GM23338 (cell line): ENCODE results near the gene TAC3. TPM values are rescaled to one million over a fixed set of nuclear protein-coding genes. Genes with fewer than 3 reads are reported as not detected.

ENCODE experiments used
- ATAC-seq: fragments of 200-7000 bp; cut with Tn5 transposase; 3 replicates; pipeline ENCODE4 v1.9.1; 2020
- DNase-seq: peaks from one replicate; pipeline ENCODE4 v3.0.0-alpha.2; 2015; ENCODE audit warnings: low spot score
- H2AFZ ChIP-seq: fragments of 200-600 bp; sonication (generic); 2 replicates; pipeline ENCODE4 v1.8.0; 2016; ENCODE audit warnings: antibody characterized with exemption, mild to moderate bottlenecking, moderate library complexity
- H3F3A ChIP-seq: fragments of 200-600 bp; sonication (generic); replicated peaks from 2 replicates; pipeline ENCODE4 v1.8.0; 2017; ENCODE audit warnings: antibody characterized with exemption, mixed run types, low read depth
- H3K27ac ChIP-seq: fragments of 200-600 bp; sonication (generic); 2 replicates; pipeline ENCODE4 v1.6.1; 2016; ENCODE audit warnings: low read depth
- H3K27me3 ChIP-seq: fragments of 200-600 bp; sonication (generic); 2 replicates; pipeline ENCODE4 v1.8.0; 2016; ENCODE audit warnings: mild to moderate bottlenecking, mixed run types, moderate library complexity; ENCODE audit not compliant: insufficient read depth
- H3K36me3 ChIP-seq: fragments of 200-600 bp; sonication (generic); 2 replicates; pipeline ENCODE4 v1.8.0; 2016; ENCODE audit warnings: mild to moderate bottlenecking; ENCODE audit not compliant: insufficient read depth
- H3K4me1 ChIP-seq: fragments of 200-600 bp; sonication (generic); 2 replicates; pipeline ENCODE4 v1.8.0; 2016; ENCODE audit warnings: mild to moderate bottlenecking, moderate library complexity; ENCODE audit not compliant: insufficient read depth
- H3K4me2 ChIP-seq: fragments of 200-600 bp; sonication (generic); 2 replicates; pipeline ENCODE4 v1.7.1; 2017; ENCODE audit warnings: mixed run types
- H3K4me3 ChIP-seq: fragments of 200-600 bp; sonication (generic); 2 replicates; pipeline ENCODE4 v1.6.1; 2016; ENCODE audit warnings: mixed run types
- H3K79me2 ChIP-seq: fragments of 200-600 bp; sonication (generic); replicated peaks from 2 replicates; pipeline ENCODE4 v1.8.0; 2017; ENCODE audit warnings: mild to moderate bottlenecking; ENCODE audit not compliant: insufficient read depth
- H3K9me2 ChIP-seq: fragments of 200-600 bp; sonication (generic); 2 replicates; pipeline ENCODE4 v1.8.0; 2017; ENCODE audit not compliant: insufficient read depth
- H4K20me1 ChIP-seq: fragments of 200-600 bp; sonication (generic); replicated peaks from 2 replicates; pipeline ENCODE4 v1.8.0; 2017; ENCODE audit warnings: mild to moderate bottlenecking; ENCODE audit not compliant: insufficient read depth
- H3K27ac Mint-ChIP-seq: 2 replicates; pipeline ENCODE4 v1.8.0; 2020; ENCODE audit warnings: inconsistent platforms, mild to moderate bottlenecking, moderate library complexity, mixed read lengths
- H3K27me3 Mint-ChIP-seq: 3 replicates; pipeline ENCODE4 v1.8.0; 2022; ENCODE audit warnings: low read depth, mild to moderate bottlenecking, moderate library complexity, mixed read lengths, inconsistent platforms; ENCODE audit not compliant: insufficient read depth, poor library complexity
- H3K36me3 Mint-ChIP-seq: 3 replicates; pipeline ENCODE4 v1.8.0; 2021; ENCODE audit warnings: low read depth, mild to moderate bottlenecking, inconsistent platforms, moderate library complexity, mixed read lengths
- H3K4me1 Mint-ChIP-seq: 3 replicates; pipeline ENCODE4 v1.8.0; 2020; ENCODE audit warnings: mild to moderate bottlenecking, inconsistent platforms, mixed read lengths
- H3K4me3 Mint-ChIP-seq: 3 replicates; pipeline ENCODE4 v1.8.0; 2021; ENCODE audit warnings: moderate library complexity, mild to moderate bottlenecking, inconsistent platforms, mixed read lengths
- H3K9me3 Mint-ChIP-seq: 3 replicates; pipeline ENCODE4 v1.8.0; 2020; ENCODE audit warnings: moderate library complexity, mild to moderate bottlenecking, inconsistent platforms, mixed read lengths
- CREB1 ChIP-seq: fragments of 250-450 bp; sonication (Bioruptor Pico); IDR thresholded peaks from 2 replicates; pipeline ENCODE4 v1.5.0; 2020; ENCODE audit warnings: low read depth, mild to moderate bottlenecking, moderate library complexity
- CTCF ChIP-seq, 2 experiments: fragments of 200-600 bp in 1 of 2; sonication (generic) in 1 of 2; conservative IDR thresholded peaks; 2 replicates each; pipeline versions ENCODE4 v1.5.1 to v1.6.1; 2016 to 2017; ENCODE audit warnings: antibody characterized with exemption in 2 of 2, low read depth in 2 of 2, mild to moderate bottlenecking in 2 of 2, moderate library complexity in 1 of 2
- EZH2 ChIP-seq: fragments of 200-600 bp; sonication (generic); IDR thresholded peaks from one replicate; pipeline ENCODE4 v1.8.0; 2017; ENCODE audit warnings: antibody characterized with exemption, mild to moderate bottlenecking, low read depth; ENCODE audit not compliant: unreplicated experiment
- EZH2phosphoT487 ChIP-seq: fragments of 200-600 bp; sonication (generic); IDR thresholded peaks from one replicate; pipeline ENCODE4 v1.8.1; 2018; ENCODE audit warnings: antibody characterized with exemption; ENCODE audit not compliant: unreplicated experiment
- JUNB ChIP-seq: IDR thresholded peaks from one replicate; pipeline ENCODE4 v1.6.1; 2016; ENCODE audit warnings: antibody characterized with exemption; ENCODE audit not compliant: unreplicated experiment
- NANOG ChIP-seq: IDR thresholded peaks from 2 replicates; pipeline ENCODE4 v1.6.1; 2016; ENCODE audit warnings: antibody characterized with exemption, borderline replicate concordance
- POLR2AphosphoS5 ChIP-seq: IDR thresholded peaks from 2 replicates; pipeline ENCODE4 v1.6.1; 2016; ENCODE audit warnings: antibody characterized with exemption, low read depth
- REST ChIP-seq: IDR thresholded peaks from one replicate; pipeline ENCODE4 v1.6.1; 2018; ENCODE audit warnings: antibody characterized with exemption; ENCODE audit not compliant: unreplicated experiment
- STAT1 ChIP-seq: IDR thresholded peaks from one replicate; pipeline ENCODE4 v1.6.1; 2016; ENCODE audit warnings: antibody characterized with exemption; ENCODE audit not compliant: unreplicated experiment
- ZNF114 ChIP-seq: fragments of 250-450 bp; sonication (Bioruptor Pico); IDR thresholded peaks from 2 replicates; pipeline ENCODE4 v1.5.0; 2020; ENCODE audit warnings: mild to moderate bottlenecking, moderate library complexity
- ZNF331 ChIP-seq: fragments of 250-450 bp; sonication (Bioruptor Pico); IDR thresholded peaks from 2 replicates; pipeline ENCODE4 v1.5.0; 2020; ENCODE audit warnings: low read depth, mild to moderate bottlenecking, moderate library complexity
- polyA plus RNA-seq: library from polyadenylated mRNA; unstranded; fragments of >200 nt; fragmentation: Nextera tagmentation; extraction: Ambion mirVana; gene quantifications from 2 replicates; pipeline ENCODE4 v1.2.1, GENCODE V29; 2016
- total RNA-seq: library from RNA; depleted of rRNA; stranded (reverse); fragments of >200 nt; shearing (Covaris generic); gene quantifications from 2 replicates; pipeline ENCODE4 v1.2.3, GENCODE V29; 2014
- TF ChIP-seq, protein P1 (sequence below): IDR thresholded peaks from 2 replicates; pipeline ENCODE4 v1.6.1; 2016; ENCODE audit warnings: antibody characterized with exemption
- TF ChIP-seq, protein P2 (sequence below): fragments of 250-450 bp; sonication (Bioruptor Pico); IDR thresholded peaks from 2 replicates; pipeline ENCODE4 v1.5.0; 2020; ENCODE audit warnings: mild to moderate bottlenecking, moderate library complexity

TAC3 gene
- total and polyA plus RNA-seq, 2 experiments from 2014 or later, result 11.9 to 35.1 TPM

DNA sequence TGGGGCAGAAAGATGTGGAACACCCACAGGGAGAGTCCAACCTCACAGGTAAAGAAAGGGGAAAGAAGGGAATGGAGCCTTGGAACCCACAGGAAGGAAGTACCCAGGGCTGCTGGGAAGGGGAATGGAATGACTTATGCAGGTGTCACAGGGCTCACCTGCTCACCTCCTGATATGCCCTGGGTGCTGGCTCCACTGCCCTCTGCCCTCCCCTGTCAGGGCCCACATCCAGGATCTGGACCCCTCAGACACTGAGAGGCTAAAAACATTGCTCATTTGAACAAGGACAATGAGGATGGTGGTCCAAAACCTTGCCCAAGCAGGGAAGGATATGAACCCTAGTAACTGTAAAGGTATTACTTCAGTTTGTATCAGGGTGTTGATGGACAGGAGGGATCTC, 29.3 kb downstream of the TAC3 start:
- no peaks in the 10 kb centered on the region for H3F3A ChIP-seq
- H3K36me3 ChIP-seq, result no peaks in the 10 kb centered on the region
- ATAC-seq (no peak), DNase-seq (no peak)
- no peaks in the 10 kb centered on the region for H3K79me2 ChIP-seq
- Mint-ChIP-seq H3K27ac (no peak overlapping the region), H3K4me1 (peaks cover 16% of the 10 kb centered on the region), H3K27me3 (peaks cover 10% of the 10 kb centered on the region), H3K9me3 (no peaks in the 10 kb centered on the region), H3K36me3 (no peaks in the 10 kb centered on the region), H3K4me3 (no peak overlapping the region)
- H3K4me1 ChIP-seq, result peaks cover 10% of the 10 kb centered on the region
- no peaks in the 10 kb centered on the region for H3K27me3 ChIP-seq
- H3K27ac ChIP-seq, result no peak overlapping the region
- TF ChIP-seq EZH2phosphoT487, result no peak
- no peak for TF ChIP-seq ZNF114 (CRISPR knock-in tag)
- no peak for TF ChIP-seq CTCF (conservative IDR thresholded peaks at IDR 0.05; ENCODE audit: low read depth in 2 of 2)
- TF ChIP-seq, protein P1, sequence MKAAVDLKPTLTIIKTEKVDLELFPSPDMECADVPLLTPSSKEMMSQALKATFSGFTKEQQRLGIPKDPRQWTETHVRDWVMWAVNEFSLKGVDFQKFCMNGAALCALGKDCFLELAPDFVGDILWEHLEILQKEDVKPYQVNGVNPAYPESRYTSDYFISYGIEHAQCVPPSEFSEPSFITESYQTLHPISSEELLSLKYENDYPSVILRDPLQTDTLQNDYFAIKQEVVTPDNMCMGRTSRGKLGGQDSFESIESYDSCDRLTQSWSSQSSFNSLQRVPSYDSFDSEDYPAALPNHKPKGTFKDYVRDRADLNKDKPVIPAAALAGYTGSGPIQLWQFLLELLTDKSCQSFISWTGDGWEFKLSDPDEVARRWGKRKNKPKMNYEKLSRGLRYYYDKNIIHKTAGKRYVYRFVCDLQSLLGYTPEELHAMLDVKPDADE, result no peak
- TF ChIP-seq CREB1 (CRISPR knock-in tag), result no peak
- no peak for TF ChIP-seq JUNB
- TF ChIP-seq NANOG, result no peak
- no peak for TF ChIP-seq EZH2
- TF ChIP-seq ZNF331 (CRISPR knock-in tag), result no peak
- TF ChIP-seq STAT1, result no peak
- no peak for TF ChIP-seq REST
- TF ChIP-seq, protein P2, sequence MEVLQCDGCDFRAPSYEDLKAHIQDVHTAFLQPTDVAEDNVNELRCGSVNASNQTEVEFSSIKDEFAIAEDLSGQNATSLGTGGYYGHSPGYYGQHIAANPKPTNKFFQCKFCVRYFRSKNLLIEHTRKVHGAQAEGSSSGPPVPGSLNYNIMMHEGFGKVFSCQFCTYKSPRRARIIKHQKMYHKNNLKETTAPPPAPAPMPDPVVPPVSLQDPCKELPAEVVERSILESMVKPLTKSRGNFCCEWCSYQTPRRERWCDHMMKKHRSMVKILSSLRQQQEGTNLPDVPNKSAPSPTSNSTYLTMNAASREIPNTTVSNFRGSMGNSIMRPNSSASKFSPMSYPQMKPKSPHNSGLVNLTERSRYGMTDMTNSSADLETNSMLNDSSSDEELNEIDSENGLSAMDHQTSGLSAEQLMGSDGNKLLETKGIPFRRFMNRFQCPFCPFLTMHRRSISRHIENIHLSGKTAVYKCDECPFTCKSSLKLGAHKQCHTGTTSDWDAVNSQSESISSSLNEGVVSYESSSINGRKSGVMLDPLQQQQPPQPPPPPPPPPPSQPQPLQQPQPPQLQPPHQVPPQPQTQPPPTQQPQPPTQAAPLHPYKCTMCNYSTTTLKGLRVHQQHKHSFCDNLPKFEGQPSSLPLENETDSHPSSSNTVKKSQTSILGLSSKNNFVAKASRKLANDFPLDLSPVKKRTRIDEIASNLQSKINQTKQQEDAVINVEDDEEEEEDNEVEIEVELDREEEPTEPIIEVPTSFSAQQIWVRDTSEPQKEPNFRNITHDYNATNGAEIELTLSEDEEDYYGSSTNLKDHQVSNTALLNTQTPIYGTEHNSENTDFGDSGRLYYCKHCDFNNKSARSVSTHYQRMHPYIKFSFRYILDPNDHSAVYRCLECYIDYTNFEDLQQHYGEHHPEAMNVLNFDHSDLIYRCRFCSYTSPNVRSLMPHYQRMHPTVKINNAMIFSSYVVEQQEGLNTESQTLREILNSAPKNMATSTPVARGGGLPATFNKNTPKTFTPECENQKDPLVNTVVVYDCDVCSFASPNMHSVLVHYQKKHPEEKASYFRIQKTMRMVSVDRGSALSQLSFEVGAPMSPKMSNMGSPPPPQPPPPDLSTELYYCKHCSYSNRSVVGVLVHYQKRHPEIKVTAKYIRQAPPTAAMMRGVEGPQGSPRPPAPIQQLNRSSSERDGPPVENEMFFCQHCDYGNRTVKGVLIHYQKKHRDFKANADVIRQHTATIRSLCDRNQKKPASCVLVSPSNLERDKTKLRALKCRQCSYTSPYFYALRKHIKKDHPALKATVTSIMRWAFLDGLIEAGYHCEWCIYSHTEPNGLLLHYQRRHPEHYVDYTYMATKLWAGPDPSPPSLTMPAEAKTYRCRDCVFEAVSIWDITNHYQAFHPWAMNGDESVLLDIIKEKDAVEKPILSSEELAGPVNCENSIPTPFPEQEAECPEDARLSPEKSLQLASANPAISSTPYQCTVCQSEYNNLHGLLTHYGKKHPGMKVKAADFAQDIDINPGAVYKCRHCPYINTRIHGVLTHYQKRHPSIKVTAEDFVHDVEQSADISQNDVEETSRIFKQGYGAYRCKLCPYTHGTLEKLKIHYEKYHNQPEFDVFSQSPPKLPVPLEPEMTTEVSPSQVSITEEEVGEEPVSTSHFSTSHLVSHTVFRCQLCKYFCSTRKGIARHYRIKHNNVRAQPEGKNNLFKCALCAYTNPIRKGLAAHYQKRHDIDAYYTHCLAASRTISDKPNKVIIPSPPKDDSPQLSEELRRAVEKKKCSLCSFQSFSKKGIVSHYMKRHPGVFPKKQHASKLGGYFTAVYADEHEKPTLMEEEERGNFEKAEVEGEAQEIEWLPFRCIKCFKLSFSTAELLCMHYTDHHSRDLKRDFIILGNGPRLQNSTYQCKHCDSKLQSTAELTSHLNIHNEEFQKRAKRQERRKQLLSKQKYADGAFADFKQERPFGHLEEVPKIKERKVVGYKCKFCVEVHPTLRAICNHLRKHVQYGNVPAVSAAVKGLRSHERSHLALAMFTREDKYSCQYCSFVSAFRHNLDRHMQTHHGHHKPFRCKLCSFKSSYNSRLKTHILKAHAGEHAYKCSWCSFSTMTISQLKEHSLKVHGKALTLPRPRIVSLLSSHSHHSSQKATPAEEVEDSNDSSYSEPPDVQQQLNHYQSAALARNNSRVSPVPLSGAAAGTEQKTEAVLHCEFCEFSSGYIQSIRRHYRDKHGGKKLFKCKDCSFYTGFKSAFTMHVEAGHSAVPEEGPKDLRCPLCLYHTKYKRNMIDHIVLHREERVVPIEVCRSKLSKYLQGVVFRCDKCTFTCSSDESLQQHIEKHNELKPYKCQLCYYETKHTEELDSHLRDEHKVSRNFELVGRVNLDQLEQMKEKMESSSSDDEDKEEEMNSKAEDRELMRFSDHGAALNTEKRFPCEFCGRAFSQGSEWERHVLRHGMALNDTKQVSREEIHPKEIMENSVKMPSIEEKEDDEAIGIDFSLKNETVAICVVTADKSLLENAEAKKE, result no peak
- no peak for TF ChIP-seq POLR2AphosphoS5
- peaks cover 6% of the 10 kb centered on the region; the same call in 1 of the 2 replicates for H3K9me2 ChIP-seq
- no peak overlapping the region for H3K4me3 ChIP-seq
- H2AFZ ChIP-seq, result no peak overlapping the region; the same call in 1 of the 2 replicates
- H4K20me1 ChIP-seq, result no peaks in the 10 kb centered on the region
- no peak overlapping the region for H3K4me2 ChIP-seq
